ENCODE data around the gene FAP.

FAP gene, protein sequence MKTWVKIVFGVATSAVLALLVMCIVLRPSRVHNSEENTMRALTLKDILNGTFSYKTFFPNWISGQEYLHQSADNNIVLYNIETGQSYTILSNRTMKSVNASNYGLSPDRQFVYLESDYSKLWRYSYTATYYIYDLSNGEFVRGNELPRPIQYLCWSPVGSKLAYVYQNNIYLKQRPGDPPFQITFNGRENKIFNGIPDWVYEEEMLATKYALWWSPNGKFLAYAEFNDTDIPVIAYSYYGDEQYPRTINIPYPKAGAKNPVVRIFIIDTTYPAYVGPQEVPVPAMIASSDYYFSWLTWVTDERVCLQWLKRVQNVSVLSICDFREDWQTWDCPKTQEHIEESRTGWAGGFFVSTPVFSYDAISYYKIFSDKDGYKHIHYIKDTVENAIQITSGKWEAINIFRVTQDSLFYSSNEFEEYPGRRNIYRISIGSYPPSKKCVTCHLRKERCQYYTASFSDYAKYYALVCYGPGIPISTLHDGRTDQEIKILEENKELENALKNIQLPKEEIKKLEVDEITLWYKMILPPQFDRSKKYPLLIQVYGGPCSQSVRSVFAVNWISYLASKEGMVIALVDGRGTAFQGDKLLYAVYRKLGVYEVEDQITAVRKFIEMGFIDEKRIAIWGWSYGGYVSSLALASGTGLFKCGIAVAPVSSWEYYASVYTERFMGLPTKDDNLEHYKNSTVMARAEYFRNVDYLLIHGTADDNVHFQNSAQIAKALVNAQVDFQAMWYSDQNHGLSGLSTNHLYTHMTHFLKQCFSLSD

DNA sequence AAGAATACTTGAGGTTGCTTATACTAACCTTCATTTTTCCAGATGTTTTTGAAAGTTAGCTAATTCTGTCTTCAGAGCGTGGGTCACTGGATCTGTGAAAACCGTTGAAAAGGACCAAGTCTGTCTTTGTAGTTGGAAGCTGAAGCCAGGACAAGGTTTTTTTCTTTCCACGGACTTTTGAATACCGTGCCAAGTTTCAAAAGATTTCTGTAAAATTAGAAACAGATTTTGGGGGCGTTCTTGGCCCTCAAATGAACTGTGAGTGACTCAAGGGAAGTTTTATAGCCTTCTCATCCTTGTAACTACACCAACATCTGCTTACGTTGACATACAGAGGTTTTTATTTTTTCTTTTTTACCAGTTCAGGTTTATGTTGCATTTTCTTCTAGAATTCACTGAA, at the start of gene FAP:
Gene FAP, minus strand, starts transcription at position 152 of the 400 bp plus-strand sequence. Its CDS starts 118 bp downstream, at position 34.
- no peak for DNase-seq

DNA sequence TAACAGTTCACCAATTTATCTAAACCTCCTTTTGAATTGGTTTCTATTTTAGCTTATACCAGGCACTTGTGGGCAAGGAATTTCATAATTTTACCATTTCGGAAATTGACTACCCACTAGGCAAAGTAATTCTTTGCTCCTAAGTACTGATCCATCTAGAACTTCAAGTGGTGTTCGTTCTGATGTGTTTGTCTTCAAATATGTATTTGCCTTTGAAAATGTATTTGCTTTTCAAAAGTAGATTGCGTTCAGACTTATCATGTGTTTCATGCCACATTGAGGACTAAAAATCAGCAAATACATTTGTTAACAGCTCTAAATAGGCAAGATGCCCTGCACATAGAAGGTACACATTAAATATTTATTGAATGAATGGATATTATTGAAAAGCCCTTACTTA, 48.5 kb upstream of the FAP start:
- no peak for DNase-seq

DNA sequence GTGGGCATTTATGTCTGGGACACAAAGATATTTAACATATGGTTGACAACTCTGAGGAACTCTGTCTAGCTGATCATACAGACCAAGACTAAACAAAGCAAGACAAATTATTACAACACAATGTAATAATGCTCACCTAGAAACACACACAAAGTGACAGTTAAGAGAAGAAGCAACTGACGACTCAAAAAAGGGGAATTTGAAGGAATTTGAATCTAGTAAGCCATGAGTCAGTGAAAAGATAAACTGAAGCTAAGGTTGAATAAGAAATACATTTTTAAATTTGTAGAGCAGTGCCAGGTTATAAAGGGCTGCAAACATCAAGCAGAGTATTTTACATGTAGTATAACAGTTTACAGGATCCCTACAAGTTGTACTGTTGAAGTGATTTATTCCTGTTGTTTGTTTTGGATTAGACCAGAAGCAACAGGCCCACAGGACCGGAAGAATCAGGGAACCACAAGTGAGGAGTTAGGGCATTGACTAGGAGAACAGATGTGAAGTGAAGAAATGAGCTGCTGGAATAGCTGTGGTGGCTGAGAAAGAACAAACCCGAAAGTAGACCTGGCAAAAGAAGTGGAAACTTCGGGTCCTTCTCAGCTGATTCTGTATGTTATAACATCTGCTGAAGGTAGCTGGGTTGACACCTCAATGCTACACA, 39.6 kb upstream of the FAP start:
- no peak for DNase-seq

DNA sequence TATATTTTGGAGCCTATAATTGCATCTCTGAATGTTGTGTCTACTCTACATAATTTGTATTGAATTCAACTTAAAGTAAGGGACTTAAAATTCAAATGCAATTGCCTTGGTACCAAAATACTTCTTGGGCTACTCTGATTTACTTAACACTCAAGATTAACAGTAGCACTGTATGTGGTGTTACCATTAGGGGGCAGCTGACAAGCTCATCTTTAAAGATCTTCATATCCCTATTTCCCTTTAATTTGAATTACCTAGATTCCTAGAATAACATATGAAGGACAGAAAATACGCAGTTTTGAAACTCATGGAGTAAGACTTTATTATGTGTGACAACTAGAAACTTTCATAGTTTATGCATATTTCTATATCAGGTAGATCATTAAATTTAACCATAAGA, 37.4 kb upstream of the FAP start:
- no peak for DNase-seq

DNA sequence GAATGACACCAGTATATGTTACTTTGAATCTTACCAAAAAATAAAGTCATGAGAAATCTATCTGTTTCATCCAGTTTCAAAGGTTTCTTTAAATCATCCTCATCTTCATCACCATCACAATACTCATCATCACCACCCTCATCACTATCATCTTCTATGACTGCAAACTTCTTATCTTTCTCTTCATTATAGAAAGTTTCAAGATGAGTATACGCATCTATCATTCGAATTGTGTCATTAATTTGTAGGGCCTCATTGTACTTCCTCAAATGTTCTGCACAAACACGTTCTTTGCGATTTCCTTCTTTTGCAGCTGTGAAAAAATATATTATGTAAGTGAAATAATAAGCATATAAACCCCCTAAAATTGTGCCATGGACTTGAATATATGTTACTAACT, 34.1 kb upstream of the FAP start:
- no peak for DNase-seq

DNA sequence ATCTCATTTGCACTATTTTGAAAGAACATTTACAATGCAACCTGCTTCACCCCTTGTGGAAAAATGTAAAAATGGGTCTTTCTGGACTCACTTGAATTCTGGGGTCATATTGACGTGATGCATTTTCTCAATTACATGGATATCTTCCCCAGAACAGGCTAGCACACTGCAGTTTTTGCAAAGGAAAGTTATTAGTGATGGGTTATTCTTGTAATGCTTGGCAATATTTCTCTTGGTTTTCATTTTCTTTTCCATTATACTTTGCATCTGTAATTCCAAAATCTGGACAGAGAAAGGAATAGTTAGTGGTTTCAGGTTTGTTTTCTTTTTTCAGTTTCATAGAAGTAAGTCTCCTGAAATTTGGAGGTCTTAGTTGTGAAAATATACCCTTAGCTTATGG, 24.8 kb upstream of the FAP start:
- no peak for DNase-seq

DNA sequence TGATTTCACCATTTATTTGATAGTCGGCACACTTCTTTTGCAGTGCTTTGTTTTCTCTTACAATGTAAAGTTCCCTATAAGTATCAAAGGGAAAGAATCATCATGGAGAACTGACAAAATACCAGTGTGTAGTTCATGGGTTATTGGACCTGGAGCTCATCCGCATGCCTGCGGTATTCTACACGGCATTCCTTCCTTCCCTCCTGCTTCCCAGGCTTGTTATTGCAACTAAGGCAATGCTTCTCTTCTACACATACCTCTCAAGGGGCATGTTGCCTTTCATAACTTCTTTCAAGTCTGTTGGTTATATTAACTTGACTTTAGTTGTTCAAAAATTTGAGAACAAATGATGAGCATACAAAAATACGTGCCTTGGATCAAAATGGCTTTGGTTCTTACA, 24.3 kb upstream of the FAP start:
- DNase-seq, result no peak

DNA sequence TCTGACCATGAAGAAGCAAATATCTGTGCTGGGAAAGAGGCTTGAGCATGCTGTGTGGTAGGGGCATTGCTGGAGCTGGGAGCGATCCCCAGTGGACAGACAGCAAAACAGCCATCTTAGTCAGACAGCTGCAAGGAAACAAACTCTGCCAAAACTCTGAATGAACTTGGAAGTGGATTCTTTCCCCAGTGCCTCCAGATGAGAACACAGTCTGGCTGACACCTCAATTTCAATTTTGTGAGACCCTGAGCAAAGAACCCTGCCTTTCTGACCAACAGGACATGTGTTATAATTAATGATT, 23.2 kb upstream of the FAP start:
- no peak for DNase-seq

DNA sequence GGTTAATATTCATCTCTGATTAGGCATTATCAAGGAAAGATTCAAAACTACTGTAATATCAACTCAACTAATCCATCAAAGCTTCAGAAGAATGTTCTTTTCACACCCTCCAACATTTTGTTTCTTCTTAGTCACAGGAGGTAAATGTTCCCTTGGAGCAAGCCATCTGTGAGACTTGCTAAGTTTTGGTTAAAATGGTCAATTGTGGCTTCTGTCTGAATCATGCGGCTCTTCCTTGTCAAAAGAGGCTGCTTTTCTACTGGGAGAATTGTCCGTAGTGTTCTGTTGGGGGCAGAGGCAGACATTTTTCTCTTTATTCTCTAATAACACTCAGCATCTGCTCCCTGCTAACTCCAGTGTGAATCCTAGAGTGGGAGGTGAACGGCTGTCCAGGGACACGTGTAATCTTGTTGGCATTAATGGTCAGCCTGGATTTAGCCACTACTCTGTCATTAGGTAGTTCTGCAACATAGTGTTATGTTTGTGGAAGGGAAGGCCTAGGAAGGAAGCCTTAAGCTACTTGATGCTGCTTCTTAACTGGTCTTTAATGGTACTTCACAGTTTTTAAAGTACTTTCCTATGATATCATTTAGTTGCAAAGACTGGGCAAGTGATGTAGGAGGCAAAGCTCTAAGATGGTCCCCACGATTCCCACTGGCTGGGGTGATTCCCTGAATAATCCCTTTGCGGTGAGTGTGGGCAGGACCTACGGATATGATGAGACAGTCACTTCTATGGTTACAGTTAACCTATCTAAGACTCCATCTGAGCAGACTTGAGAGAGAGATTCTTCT, 22.6 kb upstream of the FAP start:
- DNase-seq, result no peak

DNA sequence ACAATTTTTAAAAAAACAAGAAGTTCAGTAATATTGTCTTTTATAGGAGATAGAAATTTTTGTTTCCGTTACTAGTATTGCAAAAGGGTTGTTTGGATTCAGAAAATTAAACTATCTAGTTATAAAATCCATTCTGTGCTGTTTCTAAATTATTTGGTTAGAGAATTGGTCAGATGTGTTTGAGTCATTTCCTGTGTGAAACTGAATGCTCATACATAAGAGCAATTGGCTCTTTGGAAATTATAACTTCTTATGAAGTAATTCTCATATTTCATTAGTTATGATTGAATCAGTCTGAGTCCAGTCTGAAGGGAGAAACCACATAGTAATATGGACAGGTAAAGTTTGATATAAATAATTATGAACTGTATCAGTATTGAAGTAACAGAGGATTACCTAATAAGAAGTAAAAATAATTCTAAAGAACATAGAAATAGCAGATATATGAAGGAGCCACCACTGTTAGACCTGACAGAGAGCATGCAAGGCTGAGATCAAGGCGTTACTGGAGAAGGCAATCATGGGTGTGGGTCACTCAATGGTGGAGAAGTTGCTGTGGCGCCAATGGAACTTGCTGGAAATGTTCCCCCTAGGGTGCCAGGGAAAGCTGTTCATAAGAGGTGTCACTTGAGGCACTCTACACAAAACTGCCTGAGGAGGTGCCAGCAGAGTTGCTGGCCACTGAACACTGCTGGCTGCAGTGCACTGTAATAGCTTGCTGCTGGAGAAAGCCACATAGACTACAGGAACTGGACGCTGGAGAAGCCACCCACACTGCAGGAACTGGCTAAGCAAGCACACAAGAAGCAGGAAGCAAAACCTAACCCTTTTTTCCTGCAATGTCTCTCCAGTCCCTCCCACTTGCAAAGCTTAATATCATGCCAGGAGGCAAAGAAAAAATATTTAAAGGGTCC, 18.0 kb upstream of the FAP start:
- no peak for DNase-seq

DNA sequence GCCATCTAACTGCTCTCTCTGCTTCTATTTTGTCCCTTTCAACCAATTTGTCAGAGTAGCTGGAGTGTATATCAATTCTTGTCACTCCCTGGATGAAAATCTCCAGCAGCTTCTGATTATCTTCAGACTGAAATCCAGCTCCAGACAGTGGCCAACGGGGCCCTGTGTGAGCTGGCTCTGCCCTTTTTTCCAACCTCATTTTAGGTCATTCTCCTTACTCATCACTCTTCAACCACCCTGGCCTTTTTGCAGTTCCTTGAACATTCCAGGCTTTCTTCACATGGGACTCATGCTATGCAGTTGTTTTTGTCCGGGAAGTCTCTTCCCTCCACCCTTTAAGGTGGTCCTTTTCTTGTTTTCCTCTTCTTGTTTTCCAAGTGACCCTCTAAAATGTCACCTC, 15.4 kb upstream of the FAP start:
- DNase-seq, result no peak

DNA sequence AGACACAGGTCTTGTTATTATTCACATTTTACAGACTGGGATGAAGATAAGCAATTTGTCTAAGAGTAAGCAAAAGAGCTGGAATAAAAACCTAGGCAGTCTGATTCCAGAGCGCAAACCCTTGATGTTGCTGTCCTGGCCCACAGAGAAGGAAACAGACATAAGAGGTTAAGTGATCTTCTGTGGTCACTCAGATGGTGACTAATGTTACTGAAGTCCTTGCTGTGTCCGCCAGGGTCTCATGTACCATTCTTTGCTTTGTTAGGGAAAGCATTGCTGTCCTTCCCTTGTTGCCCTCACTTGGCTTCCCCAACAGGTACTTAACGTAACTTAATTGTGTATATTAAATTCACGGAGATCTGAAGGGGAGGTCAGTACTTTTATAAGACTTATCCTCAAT, 14.9 kb upstream of the FAP start:
- DNase-seq, result no peak

DNA sequence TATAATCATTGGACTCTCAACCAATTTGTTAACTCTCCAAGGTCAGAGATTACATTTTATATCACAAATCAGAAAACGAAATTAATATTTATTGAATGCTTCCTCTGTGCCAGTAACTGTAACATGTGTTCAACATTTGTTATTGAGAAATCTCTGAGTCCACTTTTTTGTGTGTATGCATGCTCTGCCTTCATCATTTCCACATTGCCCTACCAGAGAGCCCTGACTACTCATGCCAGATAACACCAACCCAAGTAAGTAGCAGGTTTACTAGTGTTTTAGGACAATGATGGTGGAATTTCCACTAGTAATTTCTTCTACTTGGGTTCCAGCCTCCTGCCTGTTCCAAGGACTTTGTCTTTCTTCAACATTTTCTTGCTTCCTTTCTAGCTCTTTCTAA, 14.2 kb upstream of the FAP start:
- no peak for DNase-seq

DNA sequence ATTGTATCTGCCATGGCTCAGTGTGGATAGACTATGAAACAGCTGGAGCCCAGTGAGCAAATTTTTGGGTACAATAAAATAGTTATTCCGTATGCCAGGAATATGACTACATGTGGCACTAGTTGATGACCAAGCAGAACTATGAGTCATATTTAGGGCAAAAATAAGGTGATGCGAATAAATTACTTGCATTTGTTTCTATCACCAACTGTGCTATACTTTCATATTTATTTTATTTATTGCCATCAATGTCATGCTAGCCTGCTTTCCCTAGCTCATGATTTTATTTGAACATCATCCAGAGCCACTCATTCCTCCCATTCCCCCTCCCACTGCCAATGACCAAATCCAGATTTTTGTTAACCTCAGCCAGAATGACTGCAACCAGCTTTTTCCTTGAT, 13.3 kb upstream of the FAP start:
- DNase-seq, result no peak

DNA sequence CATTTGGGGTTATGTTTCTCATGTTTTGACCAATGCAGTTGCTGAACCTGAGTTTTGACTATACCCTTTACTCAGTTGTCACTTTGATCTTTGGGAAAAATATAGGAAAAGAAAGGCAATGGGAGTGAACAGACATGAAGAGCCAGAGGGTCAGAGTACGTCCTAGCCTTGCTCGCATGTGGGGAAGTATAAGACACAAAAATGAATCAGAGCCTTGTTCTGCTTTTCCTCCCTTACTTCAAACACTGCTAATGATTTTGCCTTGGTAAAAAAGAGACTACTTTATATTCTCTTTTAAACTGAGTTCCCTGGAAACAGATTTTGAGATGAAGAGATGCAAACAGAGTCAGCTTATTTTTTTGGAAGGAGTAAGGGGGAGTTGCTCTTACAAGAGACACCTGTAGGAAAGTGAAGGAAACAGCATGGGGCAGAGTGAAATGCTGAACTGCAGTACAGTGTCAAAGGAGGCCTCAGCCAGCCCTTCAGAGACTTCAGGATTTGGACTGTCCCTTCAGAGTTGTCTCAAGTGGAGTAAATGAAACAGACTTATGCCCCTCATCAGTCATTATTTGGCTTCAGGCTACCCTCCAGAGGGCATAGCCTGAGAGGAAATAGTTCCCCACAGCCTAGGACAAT, 11.1 kb upstream of the FAP start:
- no peak for DNase-seq

DNA sequence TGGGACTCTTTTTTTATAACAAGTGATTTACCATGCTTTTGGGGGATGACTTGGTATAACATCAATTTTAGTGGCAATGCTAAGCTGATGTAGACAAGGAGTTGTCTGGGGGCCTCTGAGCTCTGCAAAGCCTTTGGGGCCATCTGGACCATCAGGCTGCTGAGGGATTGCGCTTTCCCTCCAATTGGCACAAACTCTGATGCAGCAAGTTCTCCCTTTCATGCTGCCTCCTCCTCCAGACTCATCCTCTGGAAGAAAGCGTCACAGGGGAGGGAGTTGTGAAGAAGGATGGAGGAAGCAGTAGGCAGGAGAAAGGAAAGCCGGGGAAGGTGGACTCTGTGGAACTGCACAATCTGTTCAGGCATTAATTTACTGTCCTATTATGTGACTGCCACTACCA, 10.2 kb upstream of the FAP start:
- DNase-seq, result no peak

DNA sequence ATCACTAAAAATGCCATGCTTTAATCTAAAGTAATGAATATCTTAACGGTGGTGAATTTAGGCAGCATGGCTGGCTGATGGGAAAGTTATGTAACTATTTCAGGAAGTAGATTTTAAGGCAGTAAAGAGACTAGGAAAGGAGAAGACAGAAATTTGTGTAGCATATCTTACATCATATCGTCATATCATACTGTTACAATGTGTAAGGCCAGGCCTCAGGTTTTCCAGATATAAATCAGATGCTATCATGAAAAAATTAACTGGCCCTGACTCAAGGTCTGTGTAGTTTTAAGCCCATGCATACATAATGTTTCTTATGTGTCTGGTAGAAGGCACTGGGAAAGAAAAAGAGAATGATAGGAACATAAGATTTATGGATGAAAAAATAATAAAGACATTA, 8.9 kb upstream of the FAP start:
- no peak for DNase-seq

DNA sequence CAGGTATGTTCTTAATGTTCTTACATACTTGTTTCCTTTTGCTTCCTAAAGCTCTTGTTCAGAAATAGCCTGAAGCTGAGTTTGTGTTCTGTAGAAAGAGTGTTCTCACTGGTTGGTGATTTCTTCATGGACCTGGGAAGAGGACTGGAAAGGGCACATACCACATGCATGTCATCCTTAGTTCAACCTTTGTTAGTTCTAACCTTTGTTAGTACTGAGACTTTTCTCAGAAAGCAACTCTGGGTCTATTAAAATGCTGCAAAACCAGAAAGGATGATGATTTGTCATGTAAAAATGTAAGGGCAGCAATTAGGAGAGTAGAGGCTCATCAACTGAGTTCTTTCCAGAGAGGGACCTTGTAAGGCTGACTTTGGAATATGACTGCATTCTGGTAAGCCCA, 2.5 kb upstream of the FAP start:
- DNase-seq, result no peak

DNA sequence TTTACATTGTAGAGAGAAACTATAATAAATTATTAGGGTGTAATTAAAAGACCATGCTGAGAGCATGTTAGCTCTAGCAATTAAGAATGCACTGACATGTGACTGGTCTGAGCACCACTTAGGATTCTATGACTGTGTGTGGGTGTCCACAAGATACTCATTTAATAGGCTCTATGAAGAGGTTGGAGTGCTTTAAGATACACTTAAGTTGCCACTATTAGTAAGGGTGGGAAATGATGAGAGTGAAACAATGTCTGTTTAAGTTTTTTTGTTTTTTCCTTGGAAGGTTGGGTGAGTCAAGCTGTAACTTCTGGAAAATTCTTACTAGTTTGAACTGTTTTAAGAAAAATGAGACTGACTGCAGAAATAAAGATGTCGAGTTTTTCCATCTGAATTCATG, 1.8 kb upstream of the FAP start:
- no peak for DNase-seq

DNA sequence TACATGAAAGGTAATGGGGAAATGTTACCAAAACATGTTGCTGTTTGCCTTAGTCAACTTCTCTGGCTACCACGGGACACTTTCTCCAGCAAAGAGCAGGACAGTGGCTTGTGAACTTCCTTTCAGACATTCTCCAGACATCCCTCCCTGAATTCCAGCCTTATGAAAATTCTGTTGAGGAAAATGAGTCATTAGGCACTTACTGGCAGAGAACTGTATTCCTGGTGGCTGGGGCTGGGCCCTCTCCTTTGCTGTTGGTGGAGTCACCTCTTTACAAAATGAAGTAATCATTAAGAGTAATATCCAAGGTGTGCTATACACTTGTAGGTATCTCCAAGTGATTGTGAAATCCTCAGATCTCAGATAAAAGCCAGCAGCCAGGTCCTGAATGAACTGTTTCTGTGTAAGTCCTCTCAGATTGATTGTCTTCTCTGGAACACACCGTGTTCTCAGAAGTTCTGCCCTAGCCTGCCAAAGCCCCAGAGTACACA, 1.3 kb upstream of the FAP start:
- DNase-seq, result no peak

DNA sequence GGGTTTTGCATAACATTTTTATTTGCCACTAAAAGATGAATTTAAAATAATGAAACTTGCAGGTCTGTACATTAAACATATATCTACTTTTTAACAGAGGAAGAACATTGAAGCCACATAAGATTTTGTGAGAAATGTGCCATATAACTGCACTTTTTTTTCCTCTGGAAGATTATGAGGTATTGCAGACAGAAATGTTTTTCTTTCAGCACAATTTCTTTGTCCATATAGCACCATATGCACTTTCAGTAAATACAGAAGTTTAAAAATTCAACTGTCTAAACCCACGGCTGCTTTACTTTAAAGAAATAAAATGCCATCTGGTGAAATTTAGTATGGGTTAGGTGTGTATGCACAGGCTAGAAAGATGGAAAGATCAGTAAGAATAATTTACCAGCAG, 470 bp upstream of the FAP start:
- no peak for DNase-seq
